B cell (primary cell): ENCODE results near the gene BACH2. TPM values are rescaled to one million over a fixed set of nuclear protein-coding genes. Genes with fewer than 3 reads are reported as not detected.

Experiments
- ATAC-seq: fragments of 200-7000 bp; cut with Tn5 transposase; one replicate; pipeline ENCODE4 v1.10.0; 2021; ENCODE audit warnings: low read depth, mild to moderate bottlenecking, moderate number of reproducible peaks, moderate library complexity
- CTCF ChIA-PET: fragments of 350-600 bp; sonication (Branson Sonifier 250); formaldehyde crosslinking; loops from one replicate; lab custom pipeline; 2021; ENCODE audit warnings: antibody characterized with exemption, inconsistent platforms; lab: Charles Lee
- POLR2A ChIA-PET: fragments of 350-600 bp; sonication (Branson Sonifier 250); formaldehyde crosslinking; loops from one replicate; lab custom pipeline; 2021; ENCODE audit warnings: antibody characterized with exemption; lab: Charles Lee
- DNase-seq: peaks from one replicate; pipeline ENCODE4 v3.0.0; 2013
- H2AFZ ChIP-seq: 2 replicates; pipeline ENCODE4 v1.6.1; 2012; ENCODE audit warnings: mild to moderate bottlenecking, low read depth, low read length; ENCODE audit not compliant: insufficient read depth, poor library complexity, severe bottlenecking
- H3K27ac ChIP-seq, 2 donors: 1 replicate in 1 of 2; 2 replicates in 1 of 2; pipeline ENCODE4 v1.5.1; 2012 to 2013; ENCODE audit warnings: low read length in 2 of 2, mild to moderate bottlenecking in 2 of 2, moderate library complexity in 1 of 2
- H3K27me3 ChIP-seq, 4 experiments: fragments of 200-600 bp in 1 of 4; sonication (generic) in 1 of 4; replicated peaks in 1 of 4; 1 replicate in 2 of 4; 2 replicates in 2 of 4; pipeline versions ENCODE4 v1.6.1 to v1.7.0; 2013 to 2016; ENCODE audit warnings: low read length in 3 of 4, mild to moderate bottlenecking in 2 of 4, mixed read lengths in 1 of 4, moderate library complexity in 1 of 4; ENCODE audit not compliant: insufficient read depth in 4 of 4, control insufficient read depth in 3 of 4; ENCODE audit errors: control extremely low read depth in 1 of 4
- H3K36me3 ChIP-seq, 2 experiments: replicated peaks in 1 of 2; 1 replicate in 1 of 2; 2 replicates in 1 of 2; pipeline versions ENCODE4 v1.6.1 to v1.7.1; 2013; ENCODE audit warnings: low read length in 1 of 2; ENCODE audit not compliant: insufficient read depth in 2 of 2, control insufficient read depth in 1 of 2; ENCODE audit errors: control extremely low read depth in 1 of 2, extremely low read depth in 1 of 2
- H3K4me1 ChIP-seq, 2 donors: fragments of 200-600 bp in 1 of 2; sonication (generic) in 1 of 2; 1 replicate in 1 of 2; 2 replicates in 1 of 2; pipeline versions ENCODE4 v1.5.1 to v1.6.1; 2013 to 2017; ENCODE audit warnings: low read length in 2 of 2; ENCODE audit not compliant: control insufficient read depth in 2 of 2, insufficient read depth in 2 of 2
- H3K4me2 ChIP-seq: replicated peaks from 2 replicates; pipeline ENCODE3; 2012; ENCODE audit warnings: mild to moderate bottlenecking, low read depth, low read length; ENCODE audit not compliant: poor library complexity, severe bottlenecking
- H3K4me3 ChIP-seq, 5 experiments: fragments of 200-600 bp in 1 of 5; sonication (generic) in 1 of 5; 1 replicate in 3 of 5; 2 replicates in 2 of 5; pipeline versions ENCODE4 v1.5.1 to v1.7.0; 2011 to 2016; ENCODE audit warnings: low read length in 4 of 5, mild to moderate bottlenecking in 4 of 5, low read depth in 2 of 5, control low read depth in 1 of 5, moderate library complexity in 1 of 5; ENCODE audit not compliant: insufficient read depth in 1 of 5; ENCODE audit errors: control extremely low read depth in 1 of 5, extremely low read depth in 1 of 5
- H3K79me2 ChIP-seq: fragments of 200-600 bp; sonication (generic); one replicate; pipeline ENCODE4 v1.6.0; 2016; ENCODE audit warnings: low read length; ENCODE audit not compliant: control insufficient read depth, insufficient read depth
- H3K9ac ChIP-seq: fragments of 200-600 bp; sonication (generic); 2 replicates; pipeline ENCODE4 v1.6.1; 2017; ENCODE audit warnings: mild to moderate bottlenecking, low read length, moderate library complexity
- H3K9me3 ChIP-seq, 3 donors: one replicate each; pipeline versions ENCODE4 v1.6.1 to v1.7.1; 2013; ENCODE audit warnings: low read length in 2 of 3; ENCODE audit not compliant: control insufficient read depth in 2 of 3, insufficient read depth in 1 of 3; ENCODE audit errors: control extremely low read depth in 1 of 3
- H4K20me1 ChIP-seq: 2 replicates; pipeline ENCODE4 v1.6.0; 2012; ENCODE audit warnings: mild to moderate bottlenecking, low read length; ENCODE audit not compliant: insufficient read depth, control insufficient read depth, poor library complexity, severe bottlenecking
- H3K27ac Mint-ChIP-seq: one replicate; pipeline ENCODE4 v1.8.0; 2021; ENCODE audit warnings: mixed read lengths
- H3K27me3 Mint-ChIP-seq: one replicate; pipeline ENCODE4 v1.8.0; 2021; ENCODE audit warnings: mixed read lengths
- H3K4me1 Mint-ChIP-seq: one replicate; pipeline ENCODE4 v1.8.0; 2021; ENCODE audit warnings: mixed read lengths
- H3K4me3 Mint-ChIP-seq: one replicate; pipeline ENCODE4 v1.8.0; 2021; ENCODE audit warnings: mixed read lengths
- H3K9me3 Mint-ChIP-seq: one replicate; pipeline ENCODE4 v1.8.0; 2022; ENCODE audit warnings: mixed read lengths; ENCODE audit not compliant: insufficient read depth
- CTCF ChIP-seq: fragments of 200-600 bp; IDR thresholded peaks from one replicate; pipeline ENCODE4 v1.8.0; 2022; ENCODE audit warnings: antibody characterized with exemption, mild to moderate bottlenecking
- EZH2 ChIP-seq: IDR thresholded peaks from 2 replicates; pipeline ENCODE4 v1.6.1; 2012; ENCODE audit warnings: borderline replicate concordance, low read depth, mild to moderate bottlenecking, moderate library complexity, low read length; ENCODE audit not compliant: insufficient read depth, poor library complexity, severe bottlenecking
- WGBS: methylation state at CpG from one replicate; pipeline ENCODE4 v1.1.5; 2013; ENCODE audit warnings: missing lambda C conversion rate; ENCODE audit not compliant: insufficient coverage; 5-methylcytosine and 5-hydroxymethylcytosine counted together
- intact Hi-C: fragments of 100-400 bp; cut with micrococcal nuclease; formaldehyde crosslinking; loops from one replicate; pipeline ENCODE4 v1.10.0; 2022
- polyA plus RNA-seq: library from polyadenylated mRNA; depleted of rRNA; stranded (reverse); fragments of >200 nt; gene quantifications from 2 replicates; pipeline ENCODE4 v1.2.3, GENCODE V29; 2012
- total RNA-seq, 2 donors: library from RNA; stranded (reverse); fragments of 120-200 nt in 1 of 2; gene quantifications; 1 replicate in 1 of 2; 2 replicates in 1 of 2; pipeline versions ENCODE4 v1.2.3 to v1.2.4, GENCODE V29; 2013 to 2022

BACH2 gene
- total and polyA plus RNA-seq, 2 donors (not counting 1 experiment from before 2014, with no cell fraction given), result 41.1 to 235 TPM

- H3K4me1 ChIP-seq, result peaks cover 13 to 20% of the 10 kb centered on the region in 2 donors
- no peak for ATAC-seq
- CTCF ChIA-PET, result no interaction called here
- H3K9ac ChIP-seq, result no peak overlapping the region
- no peaks in the 10 kb centered on the region for H3K27me3 Mint-ChIP-seq
- H3K27ac ChIP-seq, result peak overlapping the region in 1 of 2 donors; percentile 21
- H3K79me2 ChIP-seq, result peaks cover 65% of the 10 kb centered on the region
- no peaks in the 10 kb centered on the region for H3K9me3 ChIP-seq
- no peak for DNase-seq
- H3K4me3 Mint-ChIP-seq, result no peak overlapping the region
- H3K4me2 ChIP-seq, result no peak overlapping the region
- no peak overlapping the region for H2AFZ ChIP-seq
- H3K27me3 ChIP-seq, result no peaks in the 10 kb centered on the region
- intact Hi-C loops, result no loop called here
- WGBS, result no CpG with 5 or more reads among the region's 2 CpGs
- peaks cover 49% of the 10 kb centered on the region for H3K4me1 Mint-ChIP-seq
- H4K20me1 ChIP-seq, result peaks cover 71% of the 10 kb centered on the region
- no peaks in the 10 kb centered on the region for H3K9me3 Mint-ChIP-seq
- TF ChIP-seq EZH2, result no peak
- TF ChIP-seq CTCF, result no peak
- no peak overlapping the region for H3K4me3 ChIP-seq
- H3K36me3 ChIP-seq, result peaks cover 0 to 48% of the 10 kb centered on the region in 2 experiments
- peak overlapping the region; percentile 32 for H3K27ac Mint-ChIP-seq
- POLR2A ChIA-PET, result no interaction called here
Observed at GRCh38 chr6:90020746-90021145, 275.9 kb downstream of the BACH2 start.

- no peak overlapping the region for H3K9ac ChIP-seq
- Mint-ChIP-seq H3K4me1 (peaks cover 33% of the 10 kb centered on the region), H3K27ac (peak overlapping the region; percentile 43), H3K9me3 (no peaks in the 10 kb centered on the region), H3K4me3 (no peak overlapping the region), H3K27me3 (no peaks in the 10 kb centered on the region)
- ChIA-PET POLR2A (no interaction called here), CTCF (no interaction called here)
- no CpG with 5 or more reads among the region's 1 CpG for WGBS
- H3K9me3 ChIP-seq, result no peaks in the 10 kb centered on the region
- intact Hi-C loops, result no loop called here
- H3K36me3 ChIP-seq, result peaks cover 0 to 49% of the 10 kb centered on the region in 2 experiments
- no peak for DNase-seq
- H4K20me1 ChIP-seq, result peaks cover 60% of the 10 kb centered on the region
- no peaks in the 10 kb centered on the region for H3K27me3 ChIP-seq
- H3K4me1 ChIP-seq, result peaks cover 13 to 20% of the 10 kb centered on the region in 2 donors
- H3K4me2 ChIP-seq, result no peak overlapping the region
- no peak overlapping the region for H3K4me3 ChIP-seq
- TF ChIP-seq EZH2 (no peak), CTCF (no peak)
- no peak overlapping the region for H2AFZ ChIP-seq
- peak overlapping the region in 1 of 2 donors; percentile 42 for H3K27ac ChIP-seq
- peaks cover 62% of the 10 kb centered on the region for H3K79me2 ChIP-seq
- ATAC-seq, result no peak
Observed at GRCh38 chr6:90019216-90019615, 277.4 kb downstream of the BACH2 start.
